Measurements from ENCODE around the gene IGFBP5. TPM values are rescaled to one million over a fixed set of nuclear protein-coding genes. Genes with fewer than 3 reads are reported as not detected.
A peak's percentile ranks its signal among the peaks of the same experiment; 100 is the strongest.

IGFBP5 gene
- total RNA-seq, 3 donors from 2014 or later = 161 to 1,107 (median 177) TPM

DNA sequence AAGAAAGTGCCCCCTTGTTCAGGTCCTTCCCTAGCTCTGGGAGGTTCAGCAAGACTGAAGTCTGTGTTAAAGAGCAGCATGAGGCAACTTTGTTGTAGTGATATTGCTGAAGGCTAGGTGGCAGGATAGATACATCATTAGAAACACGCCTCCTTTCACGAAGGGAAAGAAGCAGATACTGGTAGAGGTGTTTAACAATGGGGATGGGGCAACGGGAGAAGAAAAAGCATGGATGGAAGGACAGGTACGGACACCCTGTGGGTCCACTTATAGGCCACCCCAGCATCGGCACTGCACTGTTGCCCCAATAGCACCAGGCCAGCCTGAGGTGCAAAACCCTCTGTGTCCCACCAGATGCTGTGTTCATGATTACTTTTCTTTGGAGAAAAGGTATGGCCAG is 3.5 kb upstream of the IGFBP5 start:
- no peak overlapping the region for H3K4me3 ChIP-seq
- peak overlapping the region in 1 of 2 donors; percentile 5 for H3K27ac ChIP-seq
- no peak for DNase-seq (ENCODE audit: low spot score in 2 of 2)
- no peaks in the 10 kb centered on the region for H3K36me3 ChIP-seq
- H3K9me3 ChIP-seq = no peaks in the 10 kb centered on the region
- intact Hi-C loops (cut with DNase I; ENCODE audit: low total_unique reads) = loop anchor here (10.0 kb wide), 1 partner anchor 816 kb away; no protein-coding TSS in a partner anchor
- H3K4me1 ChIP-seq = peaks cover 0 to 12% of the 10 kb centered on the region in 2 donors
- TF ChIP-seq, protein P1, sequence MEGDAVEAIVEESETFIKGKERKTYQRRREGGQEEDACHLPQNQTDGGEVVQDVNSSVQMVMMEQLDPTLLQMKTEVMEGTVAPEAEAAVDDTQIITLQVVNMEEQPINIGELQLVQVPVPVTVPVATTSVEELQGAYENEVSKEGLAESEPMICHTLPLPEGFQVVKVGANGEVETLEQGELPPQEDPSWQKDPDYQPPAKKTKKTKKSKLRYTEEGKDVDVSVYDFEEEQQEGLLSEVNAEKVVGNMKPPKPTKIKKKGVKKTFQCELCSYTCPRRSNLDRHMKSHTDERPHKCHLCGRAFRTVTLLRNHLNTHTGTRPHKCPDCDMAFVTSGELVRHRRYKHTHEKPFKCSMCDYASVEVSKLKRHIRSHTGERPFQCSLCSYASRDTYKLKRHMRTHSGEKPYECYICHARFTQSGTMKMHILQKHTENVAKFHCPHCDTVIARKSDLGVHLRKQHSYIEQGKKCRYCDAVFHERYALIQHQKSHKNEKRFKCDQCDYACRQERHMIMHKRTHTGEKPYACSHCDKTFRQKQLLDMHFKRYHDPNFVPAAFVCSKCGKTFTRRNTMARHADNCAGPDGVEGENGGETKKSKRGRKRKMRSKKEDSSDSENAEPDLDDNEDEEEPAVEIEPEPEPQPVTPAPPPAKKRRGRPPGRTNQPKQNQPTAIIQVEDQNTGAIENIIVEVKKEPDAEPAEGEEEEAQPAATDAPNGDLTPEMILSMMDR (IDR thresholded peaks at IDR 0.05) = peak; percentile 27 to 74 (median 63)
- TF ChIP-seq POLR2A (IDR thresholded peaks at IDR 0.05) (no peak), POLR2AphosphoS5 (IDR thresholded peaks at IDR 0.05) (no peak)
- H3K27me3 ChIP-seq = no peaks in the 10 kb centered on the region

DNA sequence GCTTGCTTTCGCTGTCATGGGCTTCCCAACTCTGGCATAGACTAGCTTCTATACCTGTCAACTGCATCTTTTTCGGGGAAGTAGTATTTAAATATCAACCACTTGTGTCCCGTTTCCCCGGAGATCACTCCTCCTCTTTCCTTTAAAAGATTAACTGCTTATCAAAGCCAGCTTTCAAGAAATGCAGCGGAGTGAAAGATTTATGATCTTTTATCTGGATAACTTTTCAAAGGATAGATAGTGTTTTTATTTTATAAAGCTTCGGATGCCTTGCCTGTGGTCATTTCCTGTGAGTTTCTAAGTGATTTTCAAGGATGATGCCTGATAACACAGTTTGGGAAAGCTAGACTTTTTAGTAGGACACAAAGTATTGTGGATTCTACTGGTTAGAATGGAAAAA is 2.9 kb upstream of the IGFBP5 start:
- Histone ChIP-seq H3K4me3 (no peak overlapping the region), H3K9me3 (no peaks in the 10 kb centered on the region), H3K27me3 (no peaks in the 10 kb centered on the region), H3K36me3 (no peaks in the 10 kb centered on the region), H3K4me1 (peaks cover 3 to 17% of the 10 kb centered on the region in 2 donors), H3K27ac (no peak overlapping the region)
- TF ChIP-seq POLR2AphosphoS5 (IDR thresholded peaks at IDR 0.05) = no peak
- TF ChIP-seq POLR2A (IDR thresholded peaks at IDR 0.05) = no peak
- TF ChIP-seq, protein P1 (IDR thresholded peaks at IDR 0.05) = no peak
- DNase-seq (ENCODE audit: low spot score in 2 of 2) = no peak
- intact Hi-C loops (cut with DNase I; ENCODE audit: low total_unique reads) = loop anchor here (10.0 kb wide), 1 partner anchor 817 kb away; no protein-coding TSS in a partner anchor

GRCh38 chr2:216696751-216697560 is 1.6 kb upstream of the IGFBP5 start:
- DNase-seq (ENCODE audit: low spot score in 2 of 2) = no peak
- Histone ChIP-seq H3K4me1 (peaks cover 3 to 17% of the 10 kb centered on the region in 2 donors), H3K4me3 (no peak overlapping the region), H3K36me3 (no peaks in the 10 kb centered on the region), H3K27ac (peak overlapping the region; percentile 48 to 68), H3K27me3 (no peaks in the 10 kb centered on the region), H3K9me3 (no peaks in the 10 kb centered on the region)
- TF ChIP-seq POLR2AphosphoS5 (IDR thresholded peaks at IDR 0.05) = no peak
- TF ChIP-seq, protein P1 (IDR thresholded peaks at IDR 0.05) = peak in 2 of 3 donors; percentile 47 to 61
- intact Hi-C loops (cut with DNase I; ENCODE audit: low total_unique reads) = loop anchor here (10.0 kb wide), 1 partner anchor 818 kb away; no protein-coding TSS in a partner anchor

DNA sequence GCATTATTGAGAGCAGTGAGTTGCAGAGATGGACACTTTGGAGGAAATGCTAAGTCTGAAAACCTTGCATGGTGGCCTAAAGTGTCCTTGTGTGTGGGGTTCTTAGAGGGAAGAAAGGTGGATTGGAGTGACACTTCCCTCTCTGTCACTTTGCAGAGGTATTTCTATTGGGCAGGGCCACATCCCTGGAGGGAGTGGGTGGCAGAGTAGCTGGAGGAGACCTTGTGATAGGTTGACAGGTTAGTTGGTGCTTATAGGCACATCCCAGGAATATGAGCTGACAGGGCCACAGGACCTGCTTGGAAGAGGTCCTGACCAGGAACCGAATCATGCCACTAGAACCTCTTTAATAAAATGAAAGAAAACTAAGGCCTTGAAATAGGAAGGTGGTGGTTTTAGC is 972 bp upstream of the IGFBP5 start:
- Histone ChIP-seq H3K27me3 (no peaks in the 10 kb centered on the region), H3K4me3 (no peak overlapping the region), H3K36me3 (no peaks in the 10 kb centered on the region), H3K9me3 (no peaks in the 10 kb centered on the region), H3K4me1 (peaks cover 3 to 17% of the 10 kb centered on the region in 2 donors), H3K27ac (peak overlapping the region; percentile 48 to 68)
- intact Hi-C loops (cut with DNase I; ENCODE audit: low total_unique reads) = loop anchor here (10.0 kb wide), 1 partner anchor 818 kb away; no protein-coding TSS in a partner anchor
- DNase-seq (ENCODE audit: low spot score in 2 of 2) = no peak
- TF ChIP-seq POLR2AphosphoS5 (IDR thresholded peaks at IDR 0.05) = no peak
- TF ChIP-seq, protein P1 (IDR thresholded peaks at IDR 0.05) = no peak

- peaks cover 3 to 17% of the 10 kb centered on the region in 2 donors for H3K4me1 ChIP-seq
- no peaks in the 10 kb centered on the region for H3K36me3 ChIP-seq
- no peaks in the 10 kb centered on the region for H3K9me3 ChIP-seq
- H3K27ac ChIP-seq = peak overlapping the region in 1 of 2 donors; percentile 85
- no peak for DNase-seq (ENCODE audit: low spot score in 2 of 2)
- peak overlapping the region; percentile 61 to 72 (median 69) for H3K4me3 ChIP-seq
- no peaks in the 10 kb centered on the region for H3K27me3 ChIP-seq
- intact Hi-C loops (cut with DNase I; ENCODE audit: low total_unique reads) = loop anchor here (10.0 kb wide), 1 partner anchor 820 kb away; no protein-coding TSS in a partner anchor
- TF ChIP-seq POLR2A (IDR thresholded peaks at IDR 0.05) (no peak), POLR2AphosphoS5 (IDR thresholded peaks at IDR 0.05) (no peak)
- TF ChIP-seq, protein P1 (IDR thresholded peaks at IDR 0.05) = no peak
Observed at GRCh38 chr2:216694826-216695217, 527 bp downstream of the IGFBP5 start.

Data from breast epithelium (tissue), 4 donors.